Lung (tissue), 12 donors: ENCODE results near the gene NGF. TPM values are rescaled to one million over a fixed set of nuclear protein-coding genes. Genes with fewer than 3 reads are reported as not detected.

Source experiments
- ATAC-seq: fragments of 200-7000 bp; cut with Tn5 transposase; one replicate; pipeline ENCODE4 v1.9.1; 2020; ENCODE audit warnings: moderate number of reproducible peaks; ENCODE audit not compliant: insufficient read depth, low FRiP score
- DNase-seq, 3 donors: peaks; one replicate each; pipeline ENCODE4 v3.0.0-alpha.2; 2013 to 2017
- H3K27ac ChIP-seq, 2 donors: one replicate each; pipeline ENCODE4 v1.5.1; 2013; ENCODE audit warnings: mild to moderate bottlenecking in 2 of 2, moderate library complexity in 2 of 2, control low read depth in 1 of 2, inconsistent platforms in 1 of 2, low read depth in 1 of 2, low read length in 1 of 2
- H3K27me3 ChIP-seq, 3 donors: one replicate each; pipeline ENCODE4 v1.5.1; 2013; ENCODE audit warnings: low read length in 2 of 3; ENCODE audit not compliant: control insufficient read depth in 3 of 3, insufficient read depth in 3 of 3
- H3K36me3 ChIP-seq, 4 donors: one replicate each; pipeline ENCODE4 v1.5.1; 2013; ENCODE audit warnings: low read length in 4 of 4, mild to moderate bottlenecking in 1 of 4, moderate library complexity in 1 of 4; ENCODE audit not compliant: control insufficient read depth in 4 of 4, insufficient read depth in 4 of 4
- H3K4me1 ChIP-seq, 5 donors: one replicate each; pipeline ENCODE4 v1.5.1; 2013; ENCODE audit warnings: low read length in 5 of 5, mild to moderate bottlenecking in 2 of 5, moderate library complexity in 1 of 5; ENCODE audit not compliant: control insufficient read depth in 5 of 5, insufficient read depth in 5 of 5
- H3K4me3 ChIP-seq: one replicate; pipeline ENCODE4 v1.5.1; 2013; ENCODE audit warnings: mild to moderate bottlenecking, control low read depth, moderate library complexity
- H3K9ac ChIP-seq, 2 donors: one replicate each; pipeline ENCODE4 v1.5.1; 2013; ENCODE audit warnings: low read length in 2 of 2, control low read depth in 1 of 2; ENCODE audit not compliant: insufficient read depth in 1 of 2
- H3K9me3 ChIP-seq, 4 donors: one replicate each; pipeline ENCODE4 v1.5.1; 2013; ENCODE audit warnings: low read length in 3 of 4, mild to moderate bottlenecking in 1 of 4, moderate library complexity in 1 of 4; ENCODE audit not compliant: control insufficient read depth in 4 of 4, insufficient read depth in 3 of 4
- CTCF ChIP-seq: IDR thresholded peaks from 2 replicates; pipeline ENCODE4 v1.5.1; 2012; ENCODE audit warnings: mild to moderate bottlenecking; ENCODE audit errors: control extremely low read depth, extremely low read depth
- WGBS, 2 donors: extraction: QIAGEN DNeasy Blood & Tissue Kit; methylation state at CpG; one replicate each; pipeline ENCODE4 v1.1.7; 2013; 5-methylcytosine and 5-hydroxymethylcytosine counted together
- polyA plus RNA-seq, 2 donors: library from polyadenylated mRNA; stranded (reverse); fragments of 200-250 nt; gene quantifications; one replicate each; pipeline ENCODE4 v1.2.1, GENCODE V29; 2013
- total RNA-seq, 2 donors: library from RNA; depleted of rRNA in 1 of 2; stranded (reverse); fragments of >200 nt in 1 of 2; gene quantifications; one replicate each; pipeline ENCODE4 v1.2.1, GENCODE V29; 2014 to 2021
- donor health status: control.
- donor health status: control.
- donor health status: Bipolar disorder and iron deficiency.
- donor health status: healthy.
- donor health status: DM: yes; HTN: yes; CAD: no.

NGF gene
- total and polyA plus RNA-seq, 4 donors, result 0.40 to 1.7 (median 0.50) TPM

- Histone ChIP-seq H3K9me3 (no peaks in the 10 kb centered on the region), H3K4me1 (peaks cover 0 to 2% (median 0%) of the 10 kb centered on the region in 5 donors), H3K36me3 (no peaks in the 10 kb centered on the region), H3K9ac (no peak overlapping the region), H3K27me3 (no peaks in the 10 kb centered on the region), H3K27ac (no peak overlapping the region), H3K4me3 (no peak overlapping the region)
- ATAC-seq, result no peak
- 84% methylated on average over 8 of the region's 8 CpGs for WGBS, 2 donors
- no peak for DNase-seq
- TF ChIP-seq CTCF, result no peak
These were observed 36.5 kb downstream of the NGF start for GRCh38 chr1:115301438-115302020.

- no peak overlapping the region for H3K4me3 ChIP-seq
- no peak for TF ChIP-seq CTCF
- 79 to 88% methylated on average over 8 of the region's 8 CpGs for WGBS, 2 donors
- DNase-seq (no peak), ATAC-seq (no peak)
- no peaks in the 10 kb centered on the region for H3K36me3 ChIP-seq
- peaks cover 0 to 2% (median 0%) of the 10 kb centered on the region in 5 donors for H3K4me1 ChIP-seq
- no peak overlapping the region for H3K9ac ChIP-seq
- H3K27me3 ChIP-seq, result no peaks in the 10 kb centered on the region
- H3K27ac ChIP-seq, result no peak overlapping the region
- no peaks in the 10 kb centered on the region for H3K9me3 ChIP-seq
These were observed 37.8 kb downstream of the NGF start for GRCh38 chr1:115300087-115300876.

- no peak overlapping the region for H3K9ac ChIP-seq
- WGBS, 2 donors, result 84 to 92% methylated on average over 2 of the region's 2 CpGs
- TF ChIP-seq CTCF, result no peak
- no peak overlapping the region for H3K27ac ChIP-seq
- no peaks in the 10 kb centered on the region for H3K36me3 ChIP-seq
- ATAC-seq, result no peak
- H3K4me3 ChIP-seq, result no peak overlapping the region
- peaks cover 0 to 2% (median 0%) of the 10 kb centered on the region in 5 donors for H3K4me1 ChIP-seq
- H3K27me3 ChIP-seq, result no peaks in the 10 kb centered on the region
- DNase-seq, result no peak
- no peaks in the 10 kb centered on the region for H3K9me3 ChIP-seq
These were observed 38.8 kb downstream of the NGF start for GRCh38 chr1:115299266-115299665.
